ENCODE data around the gene KCNS3.

DNA sequence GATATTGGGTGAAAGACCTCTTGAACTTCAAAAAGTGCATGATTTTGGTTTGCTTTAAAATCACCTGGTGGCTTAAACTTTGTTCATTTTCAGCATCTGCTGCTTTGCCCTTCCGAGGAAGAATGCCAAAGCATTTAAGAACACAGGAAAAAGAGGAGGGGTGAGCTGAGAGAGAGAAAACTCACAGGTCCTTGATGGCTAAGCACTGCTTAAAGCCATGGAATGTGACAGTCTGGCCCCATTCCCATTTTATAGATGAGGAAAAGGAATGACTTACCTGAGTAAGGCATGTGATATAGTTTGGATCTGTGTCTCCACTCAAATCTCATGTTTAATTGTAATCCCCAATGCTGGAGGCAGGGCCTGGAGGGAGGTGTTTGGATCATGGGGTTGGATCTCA is 58.1 kb downstream of the KCNS3 start:
- TF ChIP-seq, protein P1, sequence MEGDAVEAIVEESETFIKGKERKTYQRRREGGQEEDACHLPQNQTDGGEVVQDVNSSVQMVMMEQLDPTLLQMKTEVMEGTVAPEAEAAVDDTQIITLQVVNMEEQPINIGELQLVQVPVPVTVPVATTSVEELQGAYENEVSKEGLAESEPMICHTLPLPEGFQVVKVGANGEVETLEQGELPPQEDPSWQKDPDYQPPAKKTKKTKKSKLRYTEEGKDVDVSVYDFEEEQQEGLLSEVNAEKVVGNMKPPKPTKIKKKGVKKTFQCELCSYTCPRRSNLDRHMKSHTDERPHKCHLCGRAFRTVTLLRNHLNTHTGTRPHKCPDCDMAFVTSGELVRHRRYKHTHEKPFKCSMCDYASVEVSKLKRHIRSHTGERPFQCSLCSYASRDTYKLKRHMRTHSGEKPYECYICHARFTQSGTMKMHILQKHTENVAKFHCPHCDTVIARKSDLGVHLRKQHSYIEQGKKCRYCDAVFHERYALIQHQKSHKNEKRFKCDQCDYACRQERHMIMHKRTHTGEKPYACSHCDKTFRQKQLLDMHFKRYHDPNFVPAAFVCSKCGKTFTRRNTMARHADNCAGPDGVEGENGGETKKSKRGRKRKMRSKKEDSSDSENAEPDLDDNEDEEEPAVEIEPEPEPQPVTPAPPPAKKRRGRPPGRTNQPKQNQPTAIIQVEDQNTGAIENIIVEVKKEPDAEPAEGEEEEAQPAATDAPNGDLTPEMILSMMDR (conservative IDR thresholded peaks at IDR 0.05) = no peak
- no peak for TF ChIP-seq EZH2 (IDR thresholded peaks at IDR 0.05; ENCODE audit: low read depth)

Measured in PC-9 (cell line).